ENCODE data around the gene DRD2.

The DRD2 gene

DNA sequence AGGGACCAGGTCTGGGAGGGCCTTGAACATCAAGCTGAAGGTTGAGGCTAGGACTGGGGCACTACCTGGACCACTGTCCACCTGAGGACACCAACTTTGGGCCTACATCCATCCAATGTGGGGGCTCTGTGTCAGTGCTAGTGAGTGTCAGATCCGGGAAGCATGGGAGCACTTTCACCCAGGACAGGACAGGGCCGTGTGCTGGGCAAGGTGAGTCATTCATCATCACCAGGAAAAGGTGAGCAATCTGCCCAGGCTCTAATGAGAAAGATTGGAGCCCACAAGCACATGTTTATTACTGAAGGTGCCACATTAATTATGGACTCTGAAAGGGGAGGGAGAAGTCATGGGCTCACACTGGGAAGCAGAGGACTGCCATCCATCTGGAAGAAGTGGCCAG is 39.7 kb upstream of the DRD2 start:
- CTCF ChIA-PET = interaction anchor here (4.9 kb wide), 1 partner anchor 18 kb away, joined by 16 read pairs; no protein-coding TSS in a partner anchor
- POLR2A ChIA-PET = no interaction called here
- no peak for DNase-seq (ENCODE audit: extremely low spot score)
- TF ChIP-seq, protein P1, sequence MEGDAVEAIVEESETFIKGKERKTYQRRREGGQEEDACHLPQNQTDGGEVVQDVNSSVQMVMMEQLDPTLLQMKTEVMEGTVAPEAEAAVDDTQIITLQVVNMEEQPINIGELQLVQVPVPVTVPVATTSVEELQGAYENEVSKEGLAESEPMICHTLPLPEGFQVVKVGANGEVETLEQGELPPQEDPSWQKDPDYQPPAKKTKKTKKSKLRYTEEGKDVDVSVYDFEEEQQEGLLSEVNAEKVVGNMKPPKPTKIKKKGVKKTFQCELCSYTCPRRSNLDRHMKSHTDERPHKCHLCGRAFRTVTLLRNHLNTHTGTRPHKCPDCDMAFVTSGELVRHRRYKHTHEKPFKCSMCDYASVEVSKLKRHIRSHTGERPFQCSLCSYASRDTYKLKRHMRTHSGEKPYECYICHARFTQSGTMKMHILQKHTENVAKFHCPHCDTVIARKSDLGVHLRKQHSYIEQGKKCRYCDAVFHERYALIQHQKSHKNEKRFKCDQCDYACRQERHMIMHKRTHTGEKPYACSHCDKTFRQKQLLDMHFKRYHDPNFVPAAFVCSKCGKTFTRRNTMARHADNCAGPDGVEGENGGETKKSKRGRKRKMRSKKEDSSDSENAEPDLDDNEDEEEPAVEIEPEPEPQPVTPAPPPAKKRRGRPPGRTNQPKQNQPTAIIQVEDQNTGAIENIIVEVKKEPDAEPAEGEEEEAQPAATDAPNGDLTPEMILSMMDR (IDR thresholded peaks at IDR 0.05; ENCODE audit: control extremely low read depth, extremely low read depth, low read depth, missing control alignments) = no peak

DNA sequence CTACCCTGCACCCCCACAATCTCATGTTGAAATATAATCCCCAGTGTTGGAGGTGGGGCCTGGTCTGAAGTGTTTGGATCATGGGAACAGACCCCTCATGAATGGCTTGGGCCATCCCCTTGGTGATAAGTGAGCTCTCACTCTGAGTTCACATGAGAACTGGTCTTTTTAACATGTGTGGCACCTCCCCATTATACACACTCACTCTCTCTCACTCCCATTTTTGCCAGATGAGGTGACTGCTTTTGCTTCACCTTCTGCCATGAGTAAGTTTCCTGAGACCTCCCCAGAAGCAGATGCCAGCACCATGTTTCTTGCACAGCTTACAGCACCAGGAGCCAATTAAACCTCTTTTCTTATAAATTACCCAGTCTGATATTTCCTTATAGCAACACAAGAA is 32.1 kb upstream of the DRD2 start:
- TF ChIP-seq, protein P1 (IDR thresholded peaks at IDR 0.05; ENCODE audit: control extremely low read depth, extremely low read depth, low read depth, missing control alignments) = no peak
- DNase-seq (ENCODE audit: extremely low spot score) = no peak
- ChIA-PET CTCF (interaction anchor here (1.2 kb wide), 1 partner anchor 201 kb away, joined by 3 read pairs; no protein-coding TSS in a partner anchor), POLR2A (no interaction called here)

DNA sequence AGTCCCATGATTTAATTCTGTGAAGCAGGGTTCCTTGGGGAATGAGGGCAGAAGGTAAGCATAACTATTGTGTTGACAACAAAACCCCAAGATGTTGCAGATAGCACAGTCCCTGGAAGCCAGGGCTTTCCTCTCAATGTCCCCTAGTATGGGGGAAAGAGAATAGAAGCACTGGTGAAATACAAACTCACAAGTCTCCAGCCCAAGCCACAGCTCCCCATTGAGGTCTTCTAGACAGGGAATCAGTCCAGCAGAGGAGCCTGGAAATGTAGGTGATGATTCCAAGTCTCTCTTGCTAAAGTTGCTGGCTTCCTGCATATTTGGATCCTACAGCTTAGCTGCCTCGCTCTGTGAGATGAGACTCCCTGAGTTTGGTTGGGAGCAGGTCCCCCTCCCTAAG is 31.7 kb upstream of the DRD2 start:
- ChIA-PET CTCF (interaction anchor here (1.2 kb wide), 1 partner anchor 201 kb away, joined by 3 read pairs; no protein-coding TSS in a partner anchor), POLR2A (no interaction called here)
- TF ChIP-seq, protein P1 (IDR thresholded peaks at IDR 0.05; ENCODE audit: control extremely low read depth, extremely low read depth, low read depth, missing control alignments) = no peak
- DNase-seq (ENCODE audit: extremely low spot score) = no peak

DNA sequence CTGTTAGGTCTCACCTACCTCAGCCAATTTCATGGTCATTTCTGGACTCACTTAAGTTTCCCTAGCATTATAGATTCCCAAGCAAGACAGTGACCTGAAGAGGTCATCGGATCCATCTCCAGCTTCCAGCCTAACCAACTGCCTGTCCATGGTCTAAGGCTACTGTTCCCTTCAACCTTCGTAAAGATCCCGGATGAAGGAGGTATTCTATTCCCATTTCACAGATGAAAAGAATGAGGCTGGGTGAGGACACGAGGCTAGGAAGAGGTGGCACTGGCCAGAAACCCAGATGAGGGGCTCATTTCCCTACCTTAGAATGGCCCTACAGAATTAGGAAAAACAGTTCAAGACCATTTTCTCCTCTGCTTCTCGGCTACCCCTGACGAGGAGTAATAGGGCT is 31.3 kb upstream of the DRD2 start:
- ChIA-PET CTCF (interaction anchor here (1.2 to 2.0 kb wide), 2 partner anchors 12 to 200 kb away, joined by 3 to 5 read pairs; no protein-coding TSS in a partner anchor), POLR2A (no interaction called here)
- TF ChIP-seq, protein P1 (IDR thresholded peaks at IDR 0.05; ENCODE audit: control extremely low read depth, extremely low read depth, low read depth, missing control alignments) = no peak
- DNase-seq (ENCODE audit: extremely low spot score) = no peak

DNA sequence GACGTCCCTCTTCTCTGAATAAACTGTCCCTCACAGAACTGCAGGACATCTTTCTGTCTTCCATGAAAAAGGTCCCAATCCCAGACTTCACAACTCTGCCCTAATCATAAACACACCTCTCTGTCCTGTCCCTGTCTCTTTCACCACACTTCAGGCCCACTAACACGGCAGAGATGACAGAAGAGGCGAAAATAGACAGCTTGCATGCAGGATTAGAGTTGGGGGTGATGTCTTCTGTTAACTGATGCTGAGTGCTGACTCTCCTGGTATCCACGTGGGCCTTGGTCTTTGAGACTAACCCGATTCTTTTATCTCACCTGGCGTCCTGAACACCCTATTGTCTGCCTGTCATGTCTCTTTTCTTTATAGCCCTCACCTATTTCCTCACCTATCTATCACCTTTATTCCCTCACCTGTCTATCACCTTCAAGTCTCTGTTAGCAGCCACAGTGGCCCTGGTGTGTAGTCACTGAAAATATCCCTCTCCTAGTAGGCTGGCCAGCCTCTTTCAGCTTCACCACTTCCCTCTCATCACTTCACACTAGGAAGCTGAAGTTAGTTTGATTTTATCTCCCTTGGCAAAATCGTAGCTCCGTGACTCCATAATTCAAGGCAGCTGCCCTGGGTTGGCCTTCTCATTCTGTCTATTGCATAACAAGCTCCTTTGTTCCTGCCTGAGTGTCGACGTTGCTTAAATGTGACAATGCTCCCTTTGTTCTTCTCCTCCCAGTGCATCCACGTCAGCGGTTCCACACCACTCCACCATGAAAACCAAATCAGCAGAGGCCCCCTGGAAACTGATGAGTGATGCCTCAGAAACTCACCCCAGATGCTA is 30.6 kb upstream of the DRD2 start:
- ChIA-PET CTCF (interaction anchor here (2.0 kb wide), 1 partner anchor 11 kb away, joined by 5 read pairs; no protein-coding TSS in a partner anchor), POLR2A (no interaction called here)
- TF ChIP-seq, protein P1 (IDR thresholded peaks at IDR 0.05; ENCODE audit: control extremely low read depth, extremely low read depth, low read depth, missing control alignments) = no peak
- DNase-seq (ENCODE audit: extremely low spot score) = no peak

DNA sequence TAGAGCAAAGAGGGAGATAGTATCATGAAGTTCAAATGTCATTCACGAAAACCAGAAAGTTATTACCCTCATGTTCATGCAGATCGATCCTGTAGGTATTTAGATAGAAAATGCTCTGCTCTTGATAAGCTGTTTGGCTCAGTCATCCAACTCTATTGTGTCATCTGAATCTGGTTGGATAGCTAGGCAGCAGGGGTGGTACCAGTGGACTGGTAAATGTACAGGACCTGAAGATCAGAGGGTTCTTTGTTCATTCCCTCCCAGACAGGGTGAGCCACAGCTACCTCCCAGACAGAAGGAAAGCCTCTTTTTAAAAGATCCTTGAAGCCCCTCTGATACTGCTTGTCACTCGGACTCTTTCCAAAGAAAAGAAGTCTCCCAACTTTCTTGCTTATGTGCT is 29.8 kb upstream of the DRD2 start:
- CTCF ChIA-PET = interaction anchor here (2.0 kb wide), 1 partner anchor 11 kb away, joined by 5 read pairs; no protein-coding TSS in a partner anchor
- no peak for DNase-seq (ENCODE audit: extremely low spot score)
- TF ChIP-seq, protein P1 (IDR thresholded peaks at IDR 0.05; ENCODE audit: control extremely low read depth, extremely low read depth, low read depth, missing control alignments) = no peak
- POLR2A ChIA-PET = no interaction called here
